ENCODE results near the gene CCNE1. TPM values are rescaled to one million over a fixed set of nuclear protein-coding genes. Genes with fewer than 3 reads are reported as not detected.

The CCNE1 gene
- total RNA-seq, 1 experiment from 2014 or later: 36.0 TPM

- TF ChIP-seq AR (CRISPR knock-in tag; IDR thresholded peaks at IDR 0.05) (no peak), ZBTB43 (CRISPR knock-in tag; IDR thresholded peaks at IDR 0.05) (no peak), ZNF396 (CRISPR knock-in tag; IDR thresholded peaks at IDR 0.05; ENCODE audit: borderline replicate concordance) (no peak), RELA (CRISPR knock-in tag; IDR thresholded peaks at IDR 0.05; ENCODE audit: borderline replicate concordance) (no peak), CREM (CRISPR knock-in tag; IDR thresholded peaks at IDR 0.05) (no peak)
These were observed 1.1 kb downstream of the CCNE1 start (continued) for GRCh38 chr19:29812881-29813275.

GRCh38 chr19:29813642-29814041, 1.9 kb downstream of the CCNE1 start:
- DNase-seq (ENCODE audit: low spot score): no peak
- peaks cover 5% of the 10 kb centered on the region; the same call in 1 of the 2 replicates for H3K27me3 Mint-ChIP-seq (ENCODE audit: low read depth)
- H3K9me3 Mint-ChIP-seq: no peaks in the 10 kb centered on the region
- peaks cover 10% of the 10 kb centered on the region for H3K4me1 Mint-ChIP-seq
- peak overlapping the region; percentile 84 for H3K4me3 Mint-ChIP-seq
- peaks cover 17% of the 10 kb centered on the region for H3K36me3 Mint-ChIP-seq
- ChIA-PET CTCF (interaction anchor here (1.2 to 1.3 kb wide), 2 partner anchors 31 to 54 kb away, joined by 3 to 4 read pairs; no protein-coding TSS in a partner anchor), POLR2A (no interaction called here)
- no peak for ATAC-seq
- no peak overlapping the region for H3K27ac Mint-ChIP-seq
- TF ChIP-seq TEAD4 (CRISPR knock-in tag; IDR thresholded peaks at IDR 0.05): no peak
- TF ChIP-seq ATF1 (CRISPR knock-in tag; IDR thresholded peaks at IDR 0.05): no peak
- TF ChIP-seq MAX (CRISPR knock-in tag; IDR thresholded peaks at IDR 0.05): no peak
- TF ChIP-seq EMX1 (CRISPR knock-in tag; IDR thresholded peaks at IDR 0.05): no peak

GRCh38 chr19:29815231-29815630, 3.4 kb downstream of the CCNE1 start:
- Mint-ChIP-seq H3K4me1 (peaks cover 10% of the 10 kb centered on the region), H3K9me3 (no peaks in the 10 kb centered on the region), H3K27ac (no peak overlapping the region), H3K4me3 (no peak overlapping the region), H3K27me3 (ENCODE audit: low read depth) (peaks cover 5% of the 10 kb centered on the region; the same call in 1 of the 2 replicates), H3K36me3 (peaks cover 25% of the 10 kb centered on the region)
- ChIA-PET POLR2A (no interaction called here), CTCF (no interaction called here)
- TF ChIP-seq CREB1 (CRISPR knock-in tag; IDR thresholded peaks at IDR 0.05) (no peak), PRRX2 (CRISPR knock-in tag; IDR thresholded peaks at IDR 0.05) (no peak), KAT7 (CRISPR knock-in tag; IDR thresholded peaks at IDR 0.05; ENCODE audit: borderline replicate concordance) (no peak), ELF4 (CRISPR knock-in tag; IDR thresholded peaks at IDR 0.05; ENCODE audit: low read depth) (no peak)
- no peak for DNase-seq (ENCODE audit: low spot score)
- no peak for ATAC-seq

GRCh38 chr19:29817316-29817715, 5.5 kb downstream of the CCNE1 start:
- H3K9me3 Mint-ChIP-seq: no peaks in the 10 kb centered on the region
- ChIA-PET CTCF (interaction anchor here (0.5 to 1.1 kb wide), 4 partner anchors 27 to 68 kb away, joined by 3 read pairs; no protein-coding TSS in a partner anchor), POLR2A (interaction anchor here (0.7 kb wide), 1 partner anchor 51 kb away, joined by 4 read pairs; no protein-coding TSS in a partner anchor)

More at GRCh38 chr19:29817316-29817715, 5.5 kb downstream of the CCNE1 start:
- Mint-ChIP-seq H3K4me3 (no peak overlapping the region), H3K36me3 (peaks cover 42% of the 10 kb centered on the region), H3K27me3 (ENCODE audit: low read depth) (peaks cover 5% of the 10 kb centered on the region; the same call in 1 of the 2 replicates), H3K4me1 (peaks cover 4% of the 10 kb centered on the region), H3K27ac (peak overlapping the region; percentile 21)
- ATAC-seq (no peak), DNase-seq (ENCODE audit: low spot score) (no peak)
- TF ChIP-seq KAT7 (CRISPR knock-in tag; IDR thresholded peaks at IDR 0.05; ENCODE audit: borderline replicate concordance) (no peak), ZSCAN18 (CRISPR knock-in tag; IDR thresholded peaks at IDR 0.05) (no peak), ZNF138 (CRISPR knock-in tag; conservative IDR thresholded peaks at IDR 0.05) (no peak), FOXP4 (CRISPR knock-in tag; IDR thresholded peaks at IDR 0.05) (no peak), HMGA2 (CRISPR knock-in tag; IDR thresholded peaks at IDR 0.05) (no peak), ZBTB21 (CRISPR knock-in tag; IDR thresholded peaks at IDR 0.05; ENCODE audit: borderline replicate concordance) (no peak), ZNF423 (CRISPR knock-in tag; IDR thresholded peaks at IDR 0.05) (no peak), FOXK1 (CRISPR knock-in tag; IDR thresholded peaks at IDR 0.05) (no peak), CREM (CRISPR knock-in tag; IDR thresholded peaks at IDR 0.05) (no peak), NR3C1 (CRISPR knock-in tag; conservative IDR thresholded peaks at IDR 0.05; ENCODE audit: low read depth) (no peak), MAX (CRISPR knock-in tag; IDR thresholded peaks at IDR 0.05) (no peak)
